DND-41 (cell line): Measurements from ENCODE around the gene CMTM2.
A peak's percentile ranks its signal among the peaks of the same experiment; 100 is the strongest.

Experiments used
- ATAC-seq: fragments of 200-7000 bp; cut with Tn5 transposase; 3 replicates; pipeline ENCODE4 v1.9.1; 2021; ENCODE audit warnings: low read depth; ENCODE audit not compliant: insufficient read depth
- DNase-seq: peaks from one replicate; pipeline ENCODE4 v3.0.0-alpha.2; 2020
- H2AFZ ChIP-seq: 2 replicates; pipeline ENCODE4 v1.6.0; 2012; ENCODE audit warnings: low read depth, low read length
- H3K27ac ChIP-seq: 2 replicates; pipeline ENCODE4 v1.5.1; 2012; ENCODE audit warnings: low read length, inconsistent platforms
- H3K27me3 ChIP-seq: fragments of 200-600 bp; sonication (generic); 2 replicates; pipeline ENCODE4 v1.6.0; 2012; ENCODE audit warnings: low read length, mild to moderate bottlenecking, inconsistent platforms; ENCODE audit not compliant: insufficient read depth, poor library complexity
- H3K36me3 ChIP-seq: 2 replicates; pipeline ENCODE4 v1.5.1; 2012; ENCODE audit warnings: low read length, inconsistent platforms; ENCODE audit not compliant: insufficient read depth
- H3K4me1 ChIP-seq: 2 replicates; pipeline ENCODE4 v1.5.1; 2012; ENCODE audit warnings: mild to moderate bottlenecking, low read length; ENCODE audit not compliant: insufficient read depth
- H3K4me2 ChIP-seq: 2 replicates; pipeline ENCODE4 v1.6.0; 2012; ENCODE audit warnings: mild to moderate bottlenecking, moderate library complexity, low read length, inconsistent platforms; ENCODE audit not compliant: insufficient read depth
- H3K4me3 ChIP-seq, 2 experiments: fragments of 200-600 bp in 1 of 2; shearing (Covaris generic) in 1 of 2; 2 replicates each; pipeline ENCODE4 v1.5.1; 2012 to 2016; ENCODE audit warnings: inconsistent platforms in 2 of 2, low read length in 2 of 2, mild to moderate bottlenecking in 2 of 2, low read depth in 1 of 2, moderate library complexity in 1 of 2
- H3K79me2 ChIP-seq: 2 replicates; pipeline ENCODE4 v1.6.0; 2012; ENCODE audit warnings: low read length, inconsistent platforms; ENCODE audit not compliant: insufficient read depth
- H3K9ac ChIP-seq: 2 replicates; pipeline ENCODE4 v1.6.0; 2012; ENCODE audit warnings: low read depth, mild to moderate bottlenecking, inconsistent platforms, low read length, moderate library complexity
- H3K9me3 ChIP-seq: 2 replicates; pipeline ENCODE4 v1.5.1; 2012; ENCODE audit warnings: low read length, moderate library complexity, mild to moderate bottlenecking, inconsistent platforms; ENCODE audit not compliant: insufficient read depth, severe bottlenecking
- H4K20me1 ChIP-seq: 2 replicates; pipeline ENCODE4 v1.6.0; 2012; ENCODE audit warnings: low read length; ENCODE audit not compliant: insufficient read depth
- CTCF ChIP-seq: IDR thresholded peaks from 2 replicates; pipeline ENCODE4 v1.5.1; 2012; ENCODE audit warnings: borderline replicate concordance, low read length, moderate library complexity, mild to moderate bottlenecking; ENCODE audit not compliant: poor library complexity, severe bottlenecking; ENCODE audit errors: extremely low read depth
- EZH2 ChIP-seq: IDR thresholded peaks from 3 replicates; pipeline ENCODE4 v1.6.1; 2012; ENCODE audit warnings: borderline replicate concordance, low read depth, mild to moderate bottlenecking, moderate library complexity, low read length, inconsistent platforms; ENCODE audit not compliant: severe bottlenecking

The CMTM2 gene

GRCh38 chr16:66619534-66620428 is 40.5 kb downstream of the CMTM2 start:
- TF ChIP-seq CTCF (no peak), EZH2 (no peak)
- no peaks in the 10 kb centered on the region for H3K9me3 ChIP-seq
- H3K36me3 ChIP-seq: no peaks in the 10 kb centered on the region
- H3K4me2 ChIP-seq: no peak overlapping the region
- no peak for DNase-seq
- peak; percentile 43; the same call in 2 of the 3 replicates for ATAC-seq
- H3K4me3 ChIP-seq: no peak overlapping the region
- H3K27ac ChIP-seq: no peak overlapping the region
- peaks cover 10% of the 10 kb centered on the region; the same call in 1 of the 2 replicates for H3K4me1 ChIP-seq
- no peaks in the 10 kb centered on the region for H4K20me1 ChIP-seq
- H3K79me2 ChIP-seq: no peaks in the 10 kb centered on the region
- no peak overlapping the region for H2AFZ ChIP-seq
- no peaks in the 10 kb centered on the region for H3K27me3 ChIP-seq
- no peak overlapping the region for H3K9ac ChIP-seq

DNA sequence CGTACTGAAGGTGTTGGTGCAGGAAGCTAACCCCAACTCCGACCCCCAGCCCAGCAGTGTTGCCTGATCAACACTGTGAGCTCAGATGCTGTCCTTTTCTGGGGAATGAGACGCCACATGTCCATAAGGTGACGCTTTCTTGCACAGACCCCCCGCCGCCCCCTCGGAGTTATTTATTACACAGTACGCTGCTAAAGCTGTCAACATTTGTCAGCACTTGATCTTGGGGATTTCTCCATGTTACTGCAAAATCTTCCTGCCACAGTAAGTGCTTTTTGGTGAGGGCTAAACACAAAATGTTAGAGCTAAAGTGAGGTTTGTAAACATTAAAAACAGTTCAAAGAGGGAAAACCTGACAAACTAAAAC is 41.1 kb downstream of the CMTM2 start:
- H3K9ac ChIP-seq: no peak overlapping the region
- H3K79me2 ChIP-seq: no peaks in the 10 kb centered on the region
- no peak overlapping the region for H3K4me2 ChIP-seq
- H4K20me1 ChIP-seq: no peaks in the 10 kb centered on the region
- no peaks in the 10 kb centered on the region for H3K9me3 ChIP-seq
- H3K36me3 ChIP-seq: no peaks in the 10 kb centered on the region
- DNase-seq (no peak), ATAC-seq (no peak)
- no peak overlapping the region for H3K27ac ChIP-seq
- no peak overlapping the region for H3K4me3 ChIP-seq
- no peak for TF ChIP-seq EZH2
- no peak for TF ChIP-seq CTCF
- no peaks in the 10 kb centered on the region for H3K27me3 ChIP-seq
- peaks cover 10% of the 10 kb centered on the region; the same call in 1 of the 2 replicates for H3K4me1 ChIP-seq
- no peak overlapping the region for H2AFZ ChIP-seq

DNA sequence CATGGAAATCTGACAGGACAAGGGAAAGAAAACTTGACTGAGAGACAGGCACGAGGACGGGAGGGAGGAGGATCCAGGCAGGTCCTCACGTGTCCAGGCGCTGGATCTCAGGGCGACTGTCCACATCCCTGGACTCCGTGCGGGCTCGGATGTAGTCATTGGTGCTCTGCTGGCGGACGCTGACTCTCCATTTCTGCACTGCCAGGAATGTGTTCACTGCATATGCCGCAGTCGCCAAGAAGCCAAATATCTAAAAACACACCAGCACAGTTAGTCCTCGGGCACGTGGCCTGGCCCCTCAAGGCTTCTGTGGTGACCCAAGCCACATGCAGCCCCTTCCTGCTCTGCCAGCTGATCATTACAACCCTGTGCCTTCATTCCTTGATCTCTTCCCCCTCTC is 42.7 kb downstream of the CMTM2 start:
- ATAC-seq (no peak), DNase-seq (no peak)
- no peak overlapping the region for H3K9ac ChIP-seq
- H3K4me3 ChIP-seq: no peak overlapping the region
- H4K20me1 ChIP-seq: no peaks in the 10 kb centered on the region
- no peak for TF ChIP-seq CTCF
- peaks cover 10% of the 10 kb centered on the region; the same call in 1 of the 2 replicates for H3K4me1 ChIP-seq
- no peak overlapping the region for H2AFZ ChIP-seq
- no peaks in the 10 kb centered on the region for H3K9me3 ChIP-seq
- no peak overlapping the region for H3K27ac ChIP-seq
- no peaks in the 10 kb centered on the region for H3K79me2 ChIP-seq
- H3K27me3 ChIP-seq: no peaks in the 10 kb centered on the region
- no peak overlapping the region for H3K4me2 ChIP-seq
- H3K36me3 ChIP-seq: no peaks in the 10 kb centered on the region

DNA sequence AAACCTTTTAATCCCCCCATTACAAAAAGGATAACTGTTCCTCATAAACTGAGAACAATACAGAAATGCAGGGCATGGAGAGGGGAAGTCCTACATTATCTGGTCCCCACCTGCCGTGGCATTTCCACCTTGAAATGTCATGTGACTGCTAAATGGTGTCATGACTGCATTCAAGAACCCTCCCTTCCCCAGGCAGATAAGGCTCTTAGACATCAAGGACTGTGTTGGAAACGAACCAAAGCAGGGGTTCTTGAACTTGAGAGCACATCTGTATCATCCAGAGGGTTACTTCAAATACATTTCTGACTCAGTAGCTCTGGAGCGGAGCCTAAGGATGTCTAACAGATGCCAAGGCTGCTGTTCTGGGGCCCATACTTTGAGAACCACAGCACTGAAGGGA is 43.6 kb downstream of the CMTM2 start:
- ATAC-seq (no peak), DNase-seq (no peak)
- Histone ChIP-seq H3K4me3 (no peak overlapping the region), H3K79me2 (no peaks in the 10 kb centered on the region), H4K20me1 (no peaks in the 10 kb centered on the region), H3K9ac (no peak overlapping the region), H3K4me2 (no peak overlapping the region), H3K9me3 (no peaks in the 10 kb centered on the region), H3K27ac (no peak overlapping the region), H3K36me3 (no peaks in the 10 kb centered on the region), H2AFZ (no peak overlapping the region), H3K27me3 (no peaks in the 10 kb centered on the region), H3K4me1 (peaks cover 10% of the 10 kb centered on the region; the same call in 1 of the 2 replicates)
- no peak for TF ChIP-seq EZH2
- TF ChIP-seq CTCF: no peak
